DOHH2 (cell line): Measurements from ENCODE around the gene SYT1.

Source experiments
- H3F3A ChIP-seq: fragments of 200-600 bp; sonication (generic), shearing (Covaris generic); 2 replicates; pipeline ENCODE4 v1.6.0; 2016; ENCODE audit warnings: antibody characterized with exemption, mild to moderate bottlenecking; ENCODE audit not compliant: control insufficient read depth, insufficient read depth
- H3K27ac ChIP-seq: fragments of 200-600 bp; sonication (generic); 2 replicates; pipeline ENCODE4 v1.5.1; 2014; ENCODE audit warnings: low read depth, mild to moderate bottlenecking, low read length, moderate library complexity
- H3K27me3 ChIP-seq: fragments of 200-600 bp; sonication (generic); 2 replicates; pipeline ENCODE4 v1.6.1; 2014; ENCODE audit warnings: mild to moderate bottlenecking, low read length, mixed read lengths; ENCODE audit not compliant: control insufficient read depth
- H3K36me3 ChIP-seq: fragments of 200-600 bp; sonication (generic); 2 replicates; pipeline ENCODE4 v1.6.1; 2014; ENCODE audit warnings: mild to moderate bottlenecking, low read length, moderate library complexity, mixed read lengths; ENCODE audit not compliant: control insufficient read depth
- H3K4me1 ChIP-seq: fragments of 200-600 bp; sonication (generic); 2 replicates; pipeline ENCODE4 v1.6.1; 2014; ENCODE audit warnings: mild to moderate bottlenecking, low read length, mixed read lengths; ENCODE audit not compliant: control insufficient read depth
- H3K4me2 ChIP-seq: fragments of 200-600 bp; sonication (generic); 2 replicates; pipeline ENCODE4 v1.6.0; 2014; ENCODE audit warnings: mild to moderate bottlenecking, low read length, moderate library complexity
- H3K4me3 ChIP-seq: fragments of 200-600 bp; sonication (generic); 2 replicates; pipeline ENCODE4 v1.5.1; 2014; ENCODE audit warnings: mild to moderate bottlenecking, low read length, mixed read lengths
- H3K79me2 ChIP-seq: fragments of 200-600 bp; sonication (generic); 2 replicates; pipeline ENCODE4 v1.6.1; 2014; ENCODE audit warnings: mild to moderate bottlenecking, low read length, mixed read lengths; ENCODE audit not compliant: control insufficient read depth
- H3K9me2 ChIP-seq: fragments of 200-600 bp; sonication (generic); replicated peaks from 2 replicates; pipeline ENCODE4 v1.6.1; 2014; ENCODE audit warnings: mild to moderate bottlenecking, low read length, mixed read lengths; ENCODE audit not compliant: control insufficient read depth
- H3K9me3 ChIP-seq: fragments of 200-600 bp; sonication (generic); 2 replicates; pipeline ENCODE4 v1.6.1; 2014; ENCODE audit warnings: antibody characterized with exemption, low read length, mixed read lengths; ENCODE audit not compliant: control insufficient read depth, insufficient read depth
- H4K20me1 ChIP-seq: fragments of 200-600 bp; sonication (generic); 2 replicates; pipeline ENCODE4 v1.6.0; 2014; ENCODE audit warnings: low read depth, mild to moderate bottlenecking, antibody characterized with exemption, low read length, moderate library complexity; ENCODE audit not compliant: control insufficient read depth, insufficient read depth
- CTCF ChIP-seq: fragments of 200-600 bp; sonication (generic); IDR thresholded peaks from one replicate; pipeline ENCODE4 v1.5.1; 2014; ENCODE audit warnings: antibody characterized with exemption, mild to moderate bottlenecking, low read depth, low read length; ENCODE audit not compliant: poor library complexity, severe bottlenecking
- EZH2phosphoT487 ChIP-seq: fragments of 200-600 bp; sonication (generic); IDR thresholded peaks from 2 replicates; pipeline ENCODE4 v1.6.1; 2017; ENCODE audit warnings: borderline replicate concordance, mild to moderate bottlenecking, antibody characterized with exemption, low read length, moderate library complexity, mixed read lengths

The SYT1 gene

GRCh38 chr12:79370021-79370420 lies 505.4 kb downstream of the SYT1 start:
- H3K27ac ChIP-seq = no peak overlapping the region
- TF ChIP-seq CTCF (no peak), EZH2phosphoT487 (no peak)

GRCh38 chr12:79371226-79371625 lies 506.7 kb downstream of the SYT1 start:
- no peak for TF ChIP-seq CTCF
- no peak for TF ChIP-seq EZH2phosphoT487
- no peaks in the 10 kb centered on the region for H3K36me3 ChIP-seq
- no peak overlapping the region for H3K4me2 ChIP-seq
- no peaks in the 10 kb centered on the region for H3K4me1 ChIP-seq
- H3K9me2 ChIP-seq = no peaks in the 10 kb centered on the region
- no peaks in the 10 kb centered on the region for H3F3A ChIP-seq
- H3K9me3 ChIP-seq = no peaks in the 10 kb centered on the region
- H3K27ac ChIP-seq = no peak overlapping the region
- H3K4me3 ChIP-seq = no peak overlapping the region
- no peaks in the 10 kb centered on the region for H4K20me1 ChIP-seq
- H3K27me3 ChIP-seq = no peaks in the 10 kb centered on the region
- no peaks in the 10 kb centered on the region for H3K79me2 ChIP-seq

More at GRCh38 chr12:79370021-79370420, 505.4 kb downstream of the SYT1 start:
- Histone ChIP-seq H3K4me2 (no peak overlapping the region), H3K27me3 (no peaks in the 10 kb centered on the region), H4K20me1 (no peaks in the 10 kb centered on the region), H3K9me3 (no peaks in the 10 kb centered on the region), H3K4me3 (no peak overlapping the region), H3K4me1 (no peaks in the 10 kb centered on the region), H3K36me3 (no peaks in the 10 kb centered on the region), H3K9me2 (no peaks in the 10 kb centered on the region), H3F3A (no peaks in the 10 kb centered on the region), H3K79me2 (no peaks in the 10 kb centered on the region)

GRCh38 chr12:79373896-79374499 lies 509.4 kb downstream of the SYT1 start:
- no peak overlapping the region for H3K4me2 ChIP-seq
- H3K4me3 ChIP-seq = no peak overlapping the region
- no peaks in the 10 kb centered on the region for H3K36me3 ChIP-seq
- no peaks in the 10 kb centered on the region for H3K79me2 ChIP-seq
- H3K27me3 ChIP-seq = 0 out of 2 replicates have a peak, but pooled peaks cover 6% of the 10 kb centered on the region
- H3K9me2 ChIP-seq = no peaks in the 10 kb centered on the region
- no peaks in the 10 kb centered on the region for H3K9me3 ChIP-seq
- H3K27ac ChIP-seq = no peak overlapping the region
- H4K20me1 ChIP-seq = no peaks in the 10 kb centered on the region
- no peak for TF ChIP-seq EZH2phosphoT487
- TF ChIP-seq CTCF = peak; percentile 62
- no peaks in the 10 kb centered on the region for H3K4me1 ChIP-seq
- H3F3A ChIP-seq = no peaks in the 10 kb centered on the region
